Measurements from ENCODE around the gene KIF6. TPM values are rescaled to one million over a fixed set of nuclear protein-coding genes. Genes with fewer than 3 reads are reported as not detected.

KIF6 gene
- polyA plus RNA-seq, 2 of the 4 experiments (the other 2 are of a cell fraction), result 0.05 to 0.39 TPM

DNA sequence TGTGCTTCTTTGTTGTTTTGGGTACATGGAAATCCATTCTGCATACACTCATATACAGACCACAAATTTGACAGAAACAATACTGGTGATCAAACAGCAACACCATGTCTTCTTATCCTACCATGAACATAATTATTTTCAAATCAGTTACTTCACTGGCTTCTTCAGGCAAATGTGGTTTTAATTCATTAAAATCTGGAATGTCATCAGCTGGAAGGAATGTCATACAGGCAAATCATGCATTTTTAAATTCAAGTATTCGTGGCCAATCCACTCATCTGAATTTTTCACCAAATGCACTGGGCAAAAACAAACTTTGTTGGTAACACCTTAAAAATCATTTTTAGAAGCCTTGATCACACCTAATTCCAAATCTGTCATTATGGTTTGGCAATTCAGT is 59.3 kb downstream of the KIF6 start:
- H3K4me2 ChIP-seq, result no peak overlapping the region
- FAIRE-seq (no peak), ATAC-seq (no peak), DNase-seq (ENCODE audit: low read depth in 1 of 2, low spot score in 1 of 2) (no peak)
- H3K9me3 ChIP-seq, result no peaks in the 10 kb centered on the region
- no peak overlapping the region for H3K27ac ChIP-seq
- ChIA-PET CTCF (no interaction called here), POLR2A (no interaction called here)
- no peaks in the 10 kb centered on the region for H3K4me1 ChIP-seq
- no peak overlapping the region for H3K4me3 ChIP-seq
- WGBS (ENCODE audit: missing lambda C conversion rate), result 7% methylated on average over 1 of the region's 1 CpG
- TF ChIP-seq BHLHE40 (IDR thresholded peaks at IDR 0.05; ENCODE audit: low read depth, low read length) (no peak), ZNF302 (CRISPR knock-in tag; IDR thresholded peaks at IDR 0.05) (no peak), EHMT2 (IDR thresholded peaks at IDR 0.05; ENCODE audit: low read depth) (no peak)

DNA sequence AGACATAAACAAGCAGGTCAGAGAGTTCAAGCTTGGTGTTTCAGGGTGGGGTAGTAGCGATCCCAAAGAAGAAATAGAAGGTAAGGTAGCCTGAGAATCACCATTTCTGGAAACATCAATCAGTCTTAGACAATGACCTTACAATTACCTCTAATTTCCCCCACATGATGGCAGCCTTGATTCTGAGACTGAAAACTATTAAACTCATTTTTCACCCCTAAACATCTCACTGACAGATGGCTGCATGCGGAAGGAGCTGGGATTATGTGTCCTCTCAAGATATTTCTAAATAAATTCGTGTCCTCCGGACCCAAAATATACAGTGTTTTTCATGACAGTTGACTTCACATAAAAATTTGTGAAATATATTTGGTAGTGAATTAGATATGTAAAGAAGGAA is 61.0 kb downstream of the KIF6 start:
- ATAC-seq, result no peak
- TF ChIP-seq, protein P1, sequence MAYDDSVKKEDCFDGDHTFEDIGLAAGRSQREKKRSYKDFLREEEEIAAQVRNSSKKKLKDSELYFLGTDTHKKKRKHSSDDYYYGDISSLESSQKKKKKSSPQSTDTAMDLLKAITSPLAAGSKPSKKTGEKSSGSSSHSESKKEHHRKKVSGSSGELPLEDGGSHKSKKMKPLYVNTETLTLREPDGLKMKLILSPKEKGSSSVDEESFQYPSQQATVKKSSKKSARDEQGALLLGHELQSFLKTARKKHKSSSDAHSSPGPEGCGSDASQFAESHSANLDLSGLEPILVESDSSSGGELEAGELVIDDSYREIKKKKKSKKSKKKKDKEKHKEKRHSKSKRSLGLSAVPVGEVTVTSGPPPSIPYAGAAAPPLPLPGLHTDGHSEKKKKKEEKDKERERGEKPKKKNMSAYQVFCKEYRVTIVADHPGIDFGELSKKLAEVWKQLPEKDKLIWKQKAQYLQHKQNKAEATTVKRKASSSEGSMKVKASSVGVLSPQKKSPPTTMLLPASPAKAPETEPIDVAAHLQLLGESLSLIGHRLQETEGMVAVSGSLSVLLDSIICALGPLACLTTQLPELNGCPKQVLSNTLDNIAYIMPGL (CRISPR knock-in tag; IDR thresholded peaks at IDR 0.05; ENCODE audit: borderline replicate concordance), result no peak
- no peak for TF ChIP-seq RARB (CRISPR knock-in tag; IDR thresholded peaks at IDR 0.05)
- TF ChIP-seq FOXS1 (CRISPR knock-in tag; IDR thresholded peaks at IDR 0.05), result no peak
- TF ChIP-seq GATA3 (IDR thresholded peaks at IDR 0.05; ENCODE audit: borderline replicate concordance), result no peak
- no peak for TF ChIP-seq MYC (IDR thresholded peaks at IDR 0.05; ENCODE audit: borderline replicate concordance, low read length)
- no peak for TF ChIP-seq ZSCAN20 (CRISPR knock-in tag; IDR thresholded peaks at IDR 0.05)
- no peak for TF ChIP-seq BHLHE40 (IDR thresholded peaks at IDR 0.05; ENCODE audit: low read depth, low read length)
- TF ChIP-seq, protein P2, sequence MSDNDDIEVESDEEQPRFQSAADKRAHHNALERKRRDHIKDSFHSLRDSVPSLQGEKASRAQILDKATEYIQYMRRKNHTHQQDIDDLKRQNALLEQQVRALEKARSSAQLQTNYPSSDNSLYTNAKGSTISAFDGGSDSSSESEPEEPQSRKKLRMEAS (IDR thresholded peaks at IDR 0.05), result no peak
- TF ChIP-seq CHD2 (IDR thresholded peaks at IDR 0.05; ENCODE audit: low read length, partially characterized antibody), result no peak
- TF ChIP-seq, protein P3, sequence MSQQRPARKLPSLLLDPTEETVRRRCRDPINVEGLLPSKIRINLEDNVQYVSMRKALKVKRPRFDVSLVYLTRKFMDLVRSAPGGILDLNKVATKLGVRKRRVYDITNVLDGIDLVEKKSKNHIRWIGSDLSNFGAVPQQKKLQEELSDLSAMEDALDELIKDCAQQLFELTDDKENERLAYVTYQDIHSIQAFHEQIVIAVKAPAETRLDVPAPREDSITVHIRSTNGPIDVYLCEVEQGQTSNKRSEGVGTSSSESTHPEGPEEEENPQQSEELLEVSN (IDR thresholded peaks at IDR 0.05; ENCODE audit: borderline replicate concordance, low read depth), result no peak
- no peak for TF ChIP-seq CEBPB (IDR thresholded peaks at IDR 0.05)
- no peak for TF ChIP-seq SMC3 (IDR thresholded peaks at IDR 0.05)
- TF ChIP-seq HEYL (CRISPR knock-in tag; IDR thresholded peaks at IDR 0.05), result no peak
- TF ChIP-seq KDM5A (IDR thresholded peaks at IDR 0.05), result no peak
- no peak for TF ChIP-seq POLR2A (IDR thresholded peaks at IDR 0.05; ENCODE audit: low read length)
- TF ChIP-seq RCOR1 (IDR thresholded peaks at IDR 0.05; ENCODE audit: low read depth, low read length), result no peak
- no peak for TF ChIP-seq HDAC2 (IDR thresholded peaks at IDR 0.05)
- TF ChIP-seq CHD4 (IDR thresholded peaks at IDR 0.05; ENCODE audit: borderline replicate concordance), result no peak
- no peak for TF ChIP-seq KDM1A (IDR thresholded peaks at IDR 0.05; ENCODE audit: low read depth)
- H3K4me1 ChIP-seq, result no peaks in the 10 kb centered on the region
- no peak for FAIRE-seq
- H3K4me2 ChIP-seq, result no peak overlapping the region
- CTCF ChIA-PET, result interaction anchor here (1.3 kb wide), 1 partner anchor 9 kb away, joined by 3 read pairs; no protein-coding TSS in a partner anchor
- no peak for DNase-seq (ENCODE audit: low read depth in 1 of 2, low spot score in 1 of 2)
- H3K4me3 ChIP-seq, result no peak overlapping the region
- no peak overlapping the region for H3K27ac ChIP-seq
- WGBS (ENCODE audit: missing lambda C conversion rate), result 10% methylated on average over 4 of the region's 4 CpGs
- H3K9me3 ChIP-seq, result no peaks in the 10 kb centered on the region
- POLR2A ChIA-PET, result no interaction called here

DNA sequence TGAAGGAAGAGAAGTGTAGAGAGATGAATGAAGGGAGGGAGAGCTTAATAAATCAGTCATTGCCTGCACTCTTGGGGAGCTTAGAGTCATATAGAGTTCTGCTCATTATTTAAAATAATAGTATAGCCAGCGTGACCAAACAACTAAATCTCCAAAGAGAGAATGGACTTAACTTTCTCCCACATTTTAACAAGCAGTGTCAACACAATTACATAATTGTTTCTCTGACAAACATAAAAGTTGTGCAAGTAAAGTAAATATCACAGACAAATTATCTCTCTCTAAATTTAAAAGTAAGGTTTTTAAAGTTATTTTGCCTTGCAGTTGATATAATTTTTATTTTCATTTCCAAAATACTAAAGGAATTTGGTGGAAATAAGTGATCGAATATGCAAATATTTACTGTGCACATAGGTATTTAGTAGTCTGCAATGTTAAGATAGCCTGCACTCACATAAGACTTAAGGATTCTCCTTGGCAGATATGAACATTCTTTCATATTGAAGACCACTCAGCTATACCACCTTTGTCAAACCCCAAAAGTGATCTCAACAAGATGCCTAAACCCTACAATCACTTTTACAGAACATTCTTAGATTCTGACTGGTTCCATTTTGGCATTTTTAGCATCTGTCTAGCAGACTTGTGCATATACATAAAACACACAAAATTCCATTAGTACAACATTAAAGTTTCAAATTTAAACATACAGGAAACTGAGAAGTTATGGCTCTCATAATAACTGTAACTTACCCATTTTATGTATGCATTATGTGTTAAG is 67.7 kb downstream of the KIF6 start:
- no peaks in the 10 kb centered on the region for H3K9me3 ChIP-seq
- 33% methylated on average over 2 of the region's 2 CpGs for WGBS (ENCODE audit: missing lambda C conversion rate)
- no peak for FAIRE-seq
- POLR2A ChIA-PET, result no interaction called here
- no peak overlapping the region for H3K4me3 ChIP-seq
- H3K4me2 ChIP-seq, result no peak overlapping the region
- CTCF ChIA-PET, result no interaction called here
- ATAC-seq, result no peak
- DNase-seq (ENCODE audit: low read depth in 1 of 2, low spot score in 1 of 2), result no peak
- no peaks in the 10 kb centered on the region for H3K4me1 ChIP-seq
- no peak overlapping the region for H3K27ac ChIP-seq
- TF ChIP-seq TP53 (CRISPR knock-in tag; IDR thresholded peaks at IDR 0.05), result no peak
- TF ChIP-seq FOXS1 (CRISPR knock-in tag; IDR thresholded peaks at IDR 0.05), result no peak
- TF ChIP-seq, protein P4, sequence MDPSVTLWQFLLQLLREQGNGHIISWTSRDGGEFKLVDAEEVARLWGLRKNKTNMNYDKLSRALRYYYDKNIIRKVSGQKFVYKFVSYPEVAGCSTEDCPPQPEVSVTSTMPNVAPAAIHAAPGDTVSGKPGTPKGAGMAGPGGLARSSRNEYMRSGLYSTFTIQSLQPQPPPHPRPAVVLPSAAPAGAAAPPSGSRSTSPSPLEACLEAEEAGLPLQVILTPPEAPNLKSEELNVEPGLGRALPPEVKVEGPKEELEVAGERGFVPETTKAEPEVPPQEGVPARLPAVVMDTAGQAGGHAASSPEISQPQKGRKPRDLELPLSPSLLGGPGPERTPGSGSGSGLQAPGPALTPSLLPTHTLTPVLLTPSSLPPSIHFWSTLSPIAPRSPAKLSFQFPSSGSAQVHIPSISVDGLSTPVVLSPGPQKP (IDR thresholded peaks at IDR 0.05; ENCODE audit: low read depth, low read length), result no peak
- no peak for TF ChIP-seq PHF8 (IDR thresholded peaks at IDR 0.05; ENCODE audit: borderline replicate concordance, low read depth)
- no peak for TF ChIP-seq ESRRA (IDR thresholded peaks at IDR 0.05; ENCODE audit: borderline replicate concordance, low read length)
- TF ChIP-seq MAZ (IDR thresholded peaks at IDR 0.05; ENCODE audit: borderline replicate concordance, low read depth, low read length), result no peak
- no peak for TF ChIP-seq JUN (IDR thresholded peaks at IDR 0.05)
- TF ChIP-seq, protein P5, sequence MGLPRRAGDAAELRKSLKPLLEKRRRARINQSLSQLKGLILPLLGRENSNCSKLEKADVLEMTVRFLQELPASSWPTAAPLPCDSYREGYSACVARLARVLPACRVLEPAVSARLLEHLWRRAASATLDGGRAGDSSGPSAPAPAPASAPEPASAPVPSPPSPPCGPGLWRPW (IDR thresholded peaks at IDR 0.05), result no peak
- no peak for TF ChIP-seq HOXB13 (CRISPR knock-in tag; IDR thresholded peaks at IDR 0.05; ENCODE audit: low read depth)
- TF ChIP-seq, protein P3 (IDR thresholded peaks at IDR 0.05; ENCODE audit: borderline replicate concordance, low read depth), result no peak
- no peak for TF ChIP-seq EHMT2 (IDR thresholded peaks at IDR 0.05; ENCODE audit: low read depth)
- no peak for TF ChIP-seq CBX8 (IDR thresholded peaks at IDR 0.05)
- TF ChIP-seq NFE2L2 (conservative IDR thresholded peaks at IDR 0.05; ENCODE audit: low read length), result no peak
- TF ChIP-seq CHD4 (IDR thresholded peaks at IDR 0.05; ENCODE audit: borderline replicate concordance), result no peak
- no peak for TF ChIP-seq EP300 (IDR thresholded peaks at IDR 0.05)

Data from A549 (cell line).